HuH-7 (cell line): Measurements from ENCODE around the gene NFATC2IP.

ENCODE experiments used
- DNase-seq: peaks from one replicate; pipeline ENCODE4 v3.0.0; 2011; ENCODE audit warnings: low spot score

The NFATC2IP gene

DNA sequence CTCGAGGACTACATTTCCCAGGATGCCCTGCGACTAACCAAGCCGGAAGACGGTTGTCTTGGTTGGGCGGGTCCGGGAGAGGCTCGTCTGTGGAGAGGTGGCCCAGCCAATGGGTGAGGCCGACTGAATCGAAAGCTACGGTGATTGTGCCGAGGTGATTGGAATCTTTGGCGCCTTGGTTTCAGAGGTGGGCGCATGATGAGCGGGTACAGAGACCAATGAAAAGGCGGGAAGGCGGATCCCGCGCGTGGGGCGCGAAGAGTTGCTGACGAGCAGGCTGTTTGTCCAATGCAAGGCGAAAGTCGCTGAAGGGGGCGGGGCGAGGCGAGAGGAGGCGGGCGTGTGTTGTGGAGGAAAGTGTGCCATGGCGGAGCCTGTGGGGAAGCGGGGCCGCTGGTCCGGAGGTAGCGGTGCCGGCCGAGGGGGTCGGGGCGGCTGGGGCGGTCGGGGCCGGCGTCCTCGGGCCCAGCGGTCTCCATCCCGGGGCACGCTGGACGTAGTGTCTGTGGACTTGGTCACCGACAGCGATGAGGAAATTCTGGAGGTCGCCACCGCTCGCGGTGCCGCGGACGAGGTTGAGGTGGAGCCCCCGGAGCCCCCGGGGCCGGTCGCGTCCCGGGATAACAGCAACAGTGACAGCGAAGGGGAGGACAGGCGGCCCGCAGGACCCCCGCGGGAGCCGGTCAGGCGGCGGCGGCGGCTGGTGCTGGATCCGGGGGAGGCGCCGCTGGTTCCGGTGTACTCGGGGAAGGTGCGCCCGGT lies at the start of gene NFATC2IP:
Gene NFATC2IP (plus strand): TSS at position 290 of the 762 bp plus-strand sequence. CDS start 75 bp downstream, at position 365.
- DNase-seq: peak; percentile 99

DNA sequence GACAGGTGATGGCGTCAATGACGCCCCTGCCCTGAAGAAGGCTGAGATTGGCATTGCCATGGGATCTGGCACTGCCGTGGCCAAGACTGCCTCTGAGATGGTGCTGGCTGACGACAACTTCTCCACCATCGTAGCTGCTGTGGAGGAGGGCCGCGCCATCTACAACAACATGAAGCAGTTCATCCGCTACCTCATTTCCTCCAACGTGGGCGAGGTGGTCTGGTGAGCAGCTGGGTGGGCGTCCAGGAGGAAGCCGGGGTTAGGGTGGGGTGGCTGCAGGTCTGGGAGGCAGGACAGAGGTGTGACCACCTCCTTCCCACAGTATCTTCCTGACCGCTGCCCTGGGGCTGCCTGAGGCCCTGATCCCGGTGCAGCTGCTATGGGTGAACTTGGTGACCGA lies 48.9 kb upstream of the NFATC2IP start:
- DNase-seq: no peak

DNA sequence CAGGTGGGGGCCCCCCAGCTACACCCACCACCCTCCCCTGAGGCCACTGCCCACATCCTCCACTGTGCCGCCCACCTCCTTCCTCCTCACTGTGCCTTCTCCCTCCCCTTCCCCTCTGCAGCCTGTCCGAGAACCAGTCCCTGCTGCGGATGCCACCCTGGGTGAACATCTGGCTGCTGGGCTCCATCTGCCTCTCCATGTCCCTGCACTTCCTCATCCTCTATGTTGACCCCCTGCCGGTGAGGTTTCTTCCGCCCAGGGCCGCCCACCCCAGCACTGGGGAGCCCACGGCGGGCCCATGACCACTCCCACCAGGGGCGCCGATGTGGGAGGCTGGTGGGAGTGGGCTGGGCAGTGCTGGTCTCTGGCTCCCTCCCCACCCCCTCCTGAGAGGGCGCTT lies 47.8 kb upstream of the NFATC2IP start:
- no peak for DNase-seq

DNA sequence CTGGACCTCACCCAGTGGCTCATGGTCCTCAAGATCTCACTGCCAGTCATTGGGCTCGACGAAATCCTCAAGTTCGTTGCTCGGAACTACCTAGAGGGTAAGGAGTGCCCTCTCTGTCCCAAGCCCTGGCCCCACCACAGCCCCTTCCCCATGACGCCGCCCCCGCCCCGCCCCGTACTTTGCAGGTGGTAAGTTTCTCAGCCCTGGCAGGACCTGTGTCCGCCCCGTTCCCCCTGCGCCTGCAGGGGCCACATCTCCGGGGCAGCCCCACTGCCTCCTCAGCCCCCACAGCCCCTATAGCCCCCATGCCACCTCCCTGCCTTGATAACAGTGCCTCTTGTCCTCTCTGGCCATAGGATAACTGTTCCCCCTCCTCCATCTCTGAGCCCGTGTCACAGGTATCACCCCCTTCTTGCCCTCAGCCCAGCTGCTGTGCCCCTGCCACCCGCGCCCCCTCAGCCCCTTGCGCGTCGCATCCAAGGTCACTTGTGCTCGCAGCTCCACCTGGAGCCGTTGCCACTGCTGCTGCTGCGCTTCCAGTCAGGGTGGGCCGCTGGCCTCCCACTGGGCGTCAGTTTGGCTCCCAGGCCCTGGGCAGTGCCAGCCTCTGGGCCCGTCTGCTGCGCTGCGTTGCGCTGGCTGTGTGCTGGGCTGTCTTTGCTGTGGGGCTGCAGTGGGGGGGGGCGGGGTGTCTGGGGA lies 47.2 kb upstream of the NFATC2IP start:
- no peak for DNase-seq

DNA sequence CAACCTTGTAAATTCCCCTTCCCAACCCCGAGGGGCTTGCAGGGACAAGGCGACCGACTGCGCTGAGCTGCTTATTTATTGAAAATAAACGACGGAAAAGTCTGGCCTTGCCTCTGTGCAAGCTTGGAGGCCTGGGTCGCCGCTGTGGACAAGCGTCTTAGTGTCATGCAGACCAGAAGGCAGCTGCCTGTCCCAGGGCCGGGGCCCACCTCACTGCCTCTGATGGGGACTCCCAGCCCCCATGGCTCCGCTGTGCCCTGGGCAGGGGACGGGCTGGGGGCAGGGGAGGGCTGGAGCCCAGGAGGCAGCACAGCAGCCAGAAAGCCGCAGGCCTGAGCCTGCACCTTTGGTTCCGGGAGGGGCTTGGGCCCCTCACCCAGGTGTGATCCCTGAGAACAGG lies 46.4 kb upstream of the NFATC2IP start:
- DNase-seq: no peak

DNA sequence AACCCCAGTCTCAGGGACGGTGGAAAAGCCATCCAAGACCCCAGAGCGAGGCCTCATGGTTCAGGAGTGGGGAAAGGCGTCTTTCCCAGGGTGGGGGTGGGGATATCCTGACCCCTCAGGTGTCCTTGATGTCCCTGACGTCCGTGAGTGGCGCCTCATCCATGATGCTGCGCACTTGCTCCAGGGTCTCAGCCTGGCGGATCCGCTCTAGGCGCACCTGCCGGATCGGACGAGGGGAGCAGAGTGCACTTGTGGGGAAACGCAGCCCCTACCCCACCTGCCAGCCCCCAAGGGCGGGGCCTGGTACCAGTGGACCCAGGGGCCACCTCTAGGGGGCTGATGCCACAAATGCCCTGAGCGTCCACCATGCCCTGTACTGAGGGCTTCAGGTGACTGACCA lies 45.9 kb upstream of the NFATC2IP start:
- DNase-seq: no peak

DNA sequence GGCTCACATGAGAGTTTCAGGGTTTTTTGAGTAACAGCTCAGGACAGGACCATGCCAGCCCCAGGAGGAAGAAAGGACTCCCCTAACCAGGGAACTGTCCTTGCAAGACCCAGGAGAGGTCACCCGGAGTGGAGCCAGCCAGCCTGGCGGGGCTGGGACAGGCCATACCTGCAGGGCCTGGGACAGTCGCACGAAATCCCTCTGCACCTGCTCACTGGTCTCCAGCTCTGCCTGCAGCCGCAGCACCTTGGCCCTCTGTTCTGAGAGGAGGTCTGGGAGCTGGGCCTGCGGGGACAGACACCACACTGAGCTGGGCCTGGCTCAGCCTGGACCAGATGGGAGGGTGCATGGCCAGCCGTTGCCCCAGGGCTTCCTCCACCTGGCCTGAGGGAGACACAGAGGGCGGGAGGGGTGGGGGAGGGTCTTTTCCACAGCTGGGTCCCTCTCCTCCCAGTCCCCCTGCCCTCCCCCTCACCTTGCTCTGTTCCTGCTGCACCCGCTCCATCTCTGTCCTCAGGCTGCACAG lies 45.4 kb upstream of the NFATC2IP start:
- no peak for DNase-seq

DNA sequence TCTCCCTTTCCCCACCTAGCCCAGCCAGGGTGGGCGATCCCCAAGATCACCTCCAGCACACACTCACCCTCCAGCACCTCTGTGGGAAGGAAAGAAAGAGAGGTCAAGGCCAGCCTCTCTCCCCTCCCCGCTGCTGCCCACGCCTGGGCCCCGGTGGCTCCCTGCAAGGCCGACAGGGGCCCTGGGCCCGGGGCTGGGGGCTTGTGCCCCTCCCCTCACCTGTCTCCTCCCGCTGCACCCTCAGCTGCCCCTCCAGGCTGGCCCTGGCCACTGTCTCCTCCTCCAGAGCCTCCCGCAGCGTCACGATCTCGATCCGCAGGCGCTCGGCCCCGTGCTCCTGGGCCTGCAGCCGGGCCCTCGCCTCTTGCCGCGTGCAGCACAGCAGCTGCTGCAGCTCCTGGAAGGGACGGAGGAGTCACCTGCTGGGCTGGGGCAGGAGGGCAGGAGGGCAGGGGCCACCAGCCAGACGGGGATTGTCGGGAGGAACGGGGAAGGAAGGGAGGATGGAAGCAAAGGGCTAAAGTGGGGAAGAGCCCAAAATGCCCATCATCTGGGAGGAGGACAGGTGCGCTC lies 44.9 kb upstream of the NFATC2IP start:
- DNase-seq: no peak

DNA sequence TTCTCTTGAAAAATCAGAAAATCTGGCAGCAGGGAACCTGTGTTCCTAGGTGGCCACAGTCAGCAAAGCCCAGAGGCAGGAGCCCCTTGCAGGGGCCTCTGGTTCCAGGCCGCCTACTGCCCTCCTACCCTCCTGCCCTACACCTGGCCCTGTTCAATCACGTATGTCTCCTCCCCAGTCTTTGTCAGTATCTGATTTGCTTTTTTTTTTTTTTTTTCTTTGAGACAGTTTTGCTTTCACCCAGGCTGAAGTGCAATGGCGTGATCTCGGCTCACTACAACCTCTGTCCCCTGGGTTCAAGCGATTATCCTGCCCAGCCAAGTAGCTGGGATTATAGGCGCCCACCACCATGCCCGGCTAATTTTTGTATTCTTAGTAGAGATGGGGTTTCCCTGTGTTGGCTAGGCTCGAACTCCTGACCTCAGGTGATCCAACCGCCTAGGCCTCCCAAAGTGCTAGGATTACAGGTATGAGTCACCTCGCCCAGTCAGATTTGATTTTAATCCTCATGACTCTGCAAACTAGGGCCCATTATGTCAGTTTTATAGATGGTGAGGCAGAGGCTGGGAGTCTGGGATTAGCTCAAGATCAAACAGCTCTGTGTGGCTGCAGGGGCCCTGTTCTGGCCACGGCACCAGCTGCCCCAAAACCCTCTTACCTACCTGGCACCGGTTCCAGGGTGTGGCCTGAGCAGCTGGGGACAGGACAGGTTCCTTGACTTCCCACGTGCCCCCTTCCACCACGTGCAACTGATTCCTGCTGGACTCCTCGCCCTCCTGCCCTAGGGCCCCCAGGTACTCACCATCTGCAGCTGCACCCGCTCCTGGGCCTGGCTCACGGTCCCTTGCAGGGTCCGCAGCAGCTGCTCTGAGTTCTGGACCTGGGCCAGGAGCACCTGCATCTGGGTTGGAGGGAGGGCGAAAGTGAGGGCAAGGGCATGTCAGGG lies 40.4 kb upstream of the NFATC2IP start:
- no peak for DNase-seq

DNA sequence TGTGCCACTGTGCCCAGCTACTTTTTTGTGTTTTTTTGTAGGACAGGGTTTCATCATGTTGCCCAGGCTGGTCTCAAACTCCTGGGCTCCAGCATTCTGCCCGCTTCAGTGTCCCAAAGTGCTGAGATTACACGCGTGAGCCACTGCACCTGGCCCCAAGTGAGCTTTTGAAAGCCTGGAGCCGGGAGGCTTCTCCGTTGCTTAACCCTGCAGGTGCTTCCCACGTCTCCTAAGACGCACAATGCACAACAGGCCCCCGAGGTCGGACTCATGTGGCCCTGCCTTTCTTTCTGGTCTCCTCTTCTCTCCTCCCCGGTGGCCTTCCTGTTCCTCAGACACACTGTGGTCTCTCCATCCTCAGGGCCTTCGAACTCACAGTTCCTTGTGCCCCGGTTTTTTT lies 38.2 kb upstream of the NFATC2IP start:
- no peak for DNase-seq

DNA sequence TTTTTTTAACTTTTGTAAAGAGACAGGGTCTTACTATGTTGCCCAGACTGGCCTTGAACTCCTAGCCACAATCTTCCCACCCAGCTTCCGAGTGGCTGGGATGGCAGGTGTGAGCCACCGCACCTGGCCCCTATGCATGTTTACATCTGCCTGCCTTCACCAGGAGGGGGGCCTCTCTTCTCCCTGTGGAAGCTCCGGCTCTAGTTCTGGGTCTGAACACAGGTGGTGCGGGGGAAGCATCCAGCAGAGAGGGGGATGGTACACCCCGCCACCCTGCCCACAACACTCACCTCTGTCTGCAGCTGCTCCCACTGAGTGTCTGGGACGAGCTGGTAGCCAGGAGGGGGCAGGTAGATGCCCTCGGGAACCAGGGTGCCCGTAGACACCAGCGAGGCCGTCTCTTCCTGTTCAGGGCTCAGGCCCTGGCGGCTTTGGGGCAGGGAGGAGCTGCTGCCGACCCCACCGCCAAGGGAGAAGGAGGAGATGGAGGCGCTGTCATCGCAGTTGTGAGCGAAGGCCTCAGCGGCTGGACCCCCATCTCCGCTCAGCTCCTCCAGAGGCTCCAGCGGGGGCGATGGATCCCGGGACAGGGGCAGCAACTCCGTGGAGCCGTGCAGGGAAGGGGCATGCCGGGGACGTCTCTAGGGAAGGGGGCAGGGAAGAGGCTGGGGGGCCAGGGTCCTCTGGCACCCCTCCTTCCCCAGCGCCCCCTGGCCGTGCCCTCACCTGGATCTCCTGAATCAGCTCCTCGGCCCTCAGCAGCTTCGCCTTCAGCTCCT lies 36.6 kb upstream of the NFATC2IP start:
- DNase-seq: no peak

DNA sequence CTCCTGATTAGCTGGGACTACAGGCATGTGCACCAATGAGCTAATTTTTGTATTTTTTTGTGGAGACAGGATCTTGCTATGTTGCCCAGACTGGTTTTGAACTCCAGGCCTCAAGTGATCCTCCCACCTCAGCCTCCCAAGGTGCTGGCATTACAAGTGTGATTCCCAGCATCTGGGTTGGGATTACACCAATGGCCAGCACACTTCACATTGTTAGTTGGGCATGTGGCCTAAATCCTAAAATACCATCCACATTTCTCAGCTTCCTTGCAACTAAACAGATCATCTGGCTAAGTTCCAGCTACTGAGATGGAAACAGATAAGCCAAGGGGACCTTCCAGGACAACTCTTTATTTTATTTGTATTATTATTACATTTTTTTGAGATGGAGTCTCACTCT lies 35.6 kb upstream of the NFATC2IP start:
- no peak for DNase-seq

DNA sequence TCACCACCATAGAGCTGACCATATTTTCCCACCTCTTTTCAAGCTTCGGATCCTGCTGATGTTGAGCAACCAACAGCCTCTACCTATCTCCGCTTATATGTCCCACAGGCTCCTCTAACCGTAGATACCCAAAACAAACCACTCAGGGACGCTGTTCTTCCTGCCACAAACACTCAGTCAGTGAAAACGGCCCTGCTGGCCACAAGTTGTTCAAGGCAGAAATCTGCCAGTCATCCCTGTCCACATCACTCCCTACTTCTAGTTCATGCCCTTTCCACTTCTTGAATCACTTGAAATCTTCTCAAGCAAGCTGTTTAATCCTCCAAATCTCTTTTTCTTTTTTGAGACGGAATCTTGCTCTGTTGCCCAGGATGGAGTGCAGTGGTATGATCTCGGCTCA lies 33.6 kb upstream of the NFATC2IP start:
- DNase-seq: no peak

DNA sequence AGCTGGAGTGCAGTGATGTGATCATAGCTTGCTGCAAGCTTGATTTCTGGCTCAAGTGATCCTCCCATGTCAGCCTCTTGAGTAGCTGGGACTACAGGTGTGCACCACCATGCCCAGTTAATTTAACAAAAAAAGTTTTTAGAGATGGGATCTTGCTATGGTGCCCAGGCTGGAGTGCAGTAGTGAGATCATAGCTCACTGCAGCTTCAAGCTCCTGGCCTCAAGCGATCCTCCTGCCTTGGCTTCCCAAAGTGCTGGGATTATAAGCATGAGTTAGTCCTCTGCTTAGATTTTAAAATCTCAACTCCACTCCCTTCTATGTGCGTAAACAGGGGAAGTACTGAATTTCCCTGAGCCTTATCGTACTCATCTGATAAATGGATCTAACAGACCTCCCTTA lies 32.0 kb upstream of the NFATC2IP start:
- DNase-seq: no peak

DNA sequence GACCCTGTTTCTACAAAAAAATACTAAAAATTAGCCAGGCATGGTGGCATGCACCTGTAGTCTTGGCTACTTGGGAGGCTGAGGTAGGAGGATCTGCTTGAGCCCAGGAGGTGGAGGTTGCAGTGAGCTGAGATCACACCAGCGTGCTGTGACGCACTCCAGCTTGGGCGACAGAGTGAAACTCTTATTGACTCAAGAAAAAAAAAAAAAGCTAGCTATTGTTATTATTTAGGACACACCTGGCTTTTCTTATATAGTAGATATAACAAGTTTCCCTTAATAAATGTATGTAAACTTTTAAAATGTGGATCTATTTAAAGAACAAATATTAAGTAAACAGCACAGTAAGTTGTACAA lies 27.5 kb upstream of the NFATC2IP start:
- DNase-seq: no peak

DNA sequence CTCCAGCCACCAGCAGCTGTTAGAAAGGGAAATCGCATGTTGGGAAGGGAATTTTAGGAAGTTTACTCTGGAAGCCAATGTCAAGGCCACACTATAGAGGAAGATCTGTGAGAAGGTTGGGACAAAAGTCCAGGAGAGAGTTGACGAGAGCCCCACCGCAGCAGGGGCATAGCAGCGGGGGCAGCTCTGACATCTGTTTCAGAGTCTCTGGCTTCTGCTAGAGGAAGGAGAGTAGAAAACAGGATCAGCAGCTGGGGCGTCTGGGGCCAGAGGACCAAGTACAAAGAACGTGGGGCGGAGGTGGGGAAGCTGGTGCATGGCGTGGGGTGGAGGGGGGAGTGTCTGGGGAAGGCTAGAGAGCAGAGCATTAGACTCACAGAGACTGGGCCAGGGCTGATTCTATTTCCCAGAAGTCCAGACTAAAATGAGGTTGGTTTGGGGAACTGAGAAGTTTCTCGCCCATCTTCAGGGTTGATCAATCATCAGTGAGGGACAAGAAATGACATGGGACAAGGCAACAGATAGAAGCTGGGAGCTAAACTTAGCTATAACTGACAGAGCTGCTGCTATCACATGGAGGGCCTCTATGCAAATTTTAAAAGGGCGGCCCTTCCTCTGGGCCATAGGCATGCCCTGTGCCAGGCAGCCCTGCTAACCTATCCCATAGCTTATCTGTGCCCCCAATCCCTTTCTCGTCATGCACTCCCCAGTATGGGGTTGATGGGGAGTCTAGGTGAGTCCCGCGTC lies 26.9 kb upstream of the NFATC2IP start:
- DNase-seq: no peak

DNA sequence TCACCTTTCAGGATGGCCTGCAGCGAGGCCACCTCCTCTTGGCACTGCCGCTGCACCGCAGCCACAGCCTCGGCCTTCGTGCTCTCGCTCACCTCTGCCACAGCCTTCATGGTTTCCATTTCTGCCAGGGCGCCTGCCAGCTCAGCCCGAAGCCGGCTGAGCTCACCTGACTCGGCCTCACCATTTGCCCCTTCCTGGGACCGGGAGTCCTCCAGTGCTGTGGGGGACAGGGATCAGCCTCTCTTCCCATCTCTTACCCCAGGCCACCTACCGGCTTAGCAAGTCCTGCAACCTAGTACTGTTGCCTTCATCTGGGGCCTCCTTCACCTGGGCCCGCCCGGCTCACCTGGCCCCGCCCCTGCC lies 26.4 kb upstream of the NFATC2IP start:
- DNase-seq: no peak

DNA sequence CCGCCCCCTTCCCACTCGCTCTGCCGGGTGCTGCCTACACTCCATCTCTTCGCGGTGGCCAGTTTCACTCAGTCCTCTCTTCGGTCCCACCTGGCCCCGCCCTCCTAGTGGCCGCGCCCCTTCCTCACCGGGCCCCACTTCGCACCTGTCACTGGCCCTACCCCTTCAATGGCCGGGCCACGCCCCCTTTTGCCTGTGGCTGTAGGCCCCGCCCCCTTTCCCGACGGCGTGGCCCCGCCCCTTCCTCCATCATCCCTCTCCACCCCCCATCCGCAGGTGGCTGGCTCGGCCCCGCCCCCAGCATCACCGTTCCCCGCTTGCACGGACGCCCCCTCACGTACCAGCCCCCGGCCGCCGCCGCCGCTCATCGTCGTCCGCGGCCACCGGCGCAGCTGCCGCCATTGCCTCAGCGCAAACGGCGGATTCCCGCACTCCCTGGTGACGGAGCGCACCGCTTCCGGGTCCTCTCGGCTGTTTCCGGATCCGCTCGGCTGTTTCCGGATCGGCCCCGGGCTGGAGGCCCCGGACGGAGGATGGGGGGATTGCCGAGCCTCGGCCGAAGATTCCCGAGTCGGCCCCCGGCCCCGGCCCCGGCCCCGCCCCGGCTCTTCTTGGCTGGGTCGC lies 25.9 kb upstream of the NFATC2IP start, which contains the start of gene RABEP2:
Gene RABEP2 (minus strand): TSS at position 477 of the 624 bp plus-strand sequence. CDS start 75 bp downstream, at position 402.
- DNase-seq: peak; percentile 99

DNA sequence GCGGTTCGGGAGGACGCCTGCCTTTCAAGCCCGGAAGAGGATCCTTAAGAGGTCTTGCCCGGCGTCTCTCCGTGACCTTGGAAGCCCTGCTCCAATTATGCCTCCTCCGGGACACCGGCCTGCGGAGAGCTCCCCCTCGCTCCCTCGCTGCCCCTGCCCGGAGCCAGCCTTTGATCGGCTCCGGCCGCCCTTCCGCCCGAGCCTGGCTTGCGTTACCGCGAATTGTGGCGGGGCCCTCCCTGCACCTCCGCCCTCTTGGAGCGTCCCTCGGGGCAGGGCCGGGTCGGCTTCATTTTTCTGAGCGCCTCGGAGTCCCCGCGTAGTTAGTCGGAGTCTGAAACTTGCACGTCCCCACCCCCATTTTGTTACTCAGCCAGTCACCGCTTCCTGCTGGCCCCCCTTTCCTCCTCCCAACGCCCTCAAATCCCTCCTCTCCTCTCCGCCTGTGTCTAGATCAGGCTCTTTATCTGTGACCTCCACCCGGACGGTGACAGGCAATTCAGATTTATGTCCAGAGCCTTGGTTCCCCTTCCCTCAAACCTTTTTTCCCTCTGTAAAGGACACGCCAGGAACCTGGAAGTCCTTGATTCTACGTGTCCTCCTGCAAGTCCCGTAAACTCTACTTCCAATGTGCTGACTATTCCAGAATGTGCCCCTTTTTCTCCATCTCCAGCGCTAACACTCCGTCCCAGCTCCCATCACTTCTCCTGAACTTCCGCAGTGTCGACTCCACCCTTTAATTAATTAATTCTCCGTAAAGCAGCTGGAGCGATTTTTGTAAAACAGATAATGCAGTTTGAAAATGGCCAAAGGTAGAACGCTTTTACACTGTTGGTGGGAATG lies 25.1 kb upstream of the NFATC2IP start:
- DNase-seq: no peak
